Measurements from ENCODE around the gene SERPINE2. TPM values are rescaled to one million over a fixed set of nuclear protein-coding genes. Genes with fewer than 3 reads are reported as not detected.
A peak's percentile ranks its signal among the peaks of the same experiment; 100 is the strongest.

The SERPINE2 gene
- total and polyA plus RNA-seq, 9 donors = 42.5 to 264 (median 101) TPM

GRCh38 chr2:224040753-224041152, 1.7 kb upstream of the SERPINE2 start:
- TF ChIP-seq POLR2A (IDR thresholded peaks at IDR 0.05) (no peak), EP300 (IDR thresholded peaks at IDR 0.05) (no peak)
- H3K9me3 ChIP-seq = no peaks in the 10 kb centered on the region
- 84 to 86% (median 86%) methylated on average over 3 of the region's 3 CpGs for WGBS, 3 donors
- H3K4me3 ChIP-seq = no peak overlapping the region
- H3K36me3 ChIP-seq = no peaks in the 10 kb centered on the region
- peaks cover 18% of the 10 kb centered on the region for H3K4me1 ChIP-seq (ENCODE audit: insufficient read depth)
- H3K27me3 ChIP-seq = no peaks in the 10 kb centered on the region
- no peak overlapping the region for H3K27ac ChIP-seq
- intact Hi-C loops (cut with DNase I) = no loop called here
- no peak for DNase-seq

GRCh38 chr2:224039770-224040440, 819 bp upstream of the SERPINE2 start:
- DNase-seq = no peak
- WGBS, 3 donors = 18 to 24% (median 21%) methylated on average over 21 of the region's 21 CpGs
- no peaks in the 10 kb centered on the region for H3K27me3 ChIP-seq
- peak overlapping the region; percentile 71 to 86 for H3K27ac ChIP-seq
- no peaks in the 10 kb centered on the region for H3K9me3 ChIP-seq
- H3K4me1 ChIP-seq (ENCODE audit: insufficient read depth) = peaks cover 20% of the 10 kb centered on the region
- TF ChIP-seq EP300 (IDR thresholded peaks at IDR 0.05) (no peak), POLR2A (IDR thresholded peaks at IDR 0.05) (no peak)
- TF ChIP-seq, protein P1, sequence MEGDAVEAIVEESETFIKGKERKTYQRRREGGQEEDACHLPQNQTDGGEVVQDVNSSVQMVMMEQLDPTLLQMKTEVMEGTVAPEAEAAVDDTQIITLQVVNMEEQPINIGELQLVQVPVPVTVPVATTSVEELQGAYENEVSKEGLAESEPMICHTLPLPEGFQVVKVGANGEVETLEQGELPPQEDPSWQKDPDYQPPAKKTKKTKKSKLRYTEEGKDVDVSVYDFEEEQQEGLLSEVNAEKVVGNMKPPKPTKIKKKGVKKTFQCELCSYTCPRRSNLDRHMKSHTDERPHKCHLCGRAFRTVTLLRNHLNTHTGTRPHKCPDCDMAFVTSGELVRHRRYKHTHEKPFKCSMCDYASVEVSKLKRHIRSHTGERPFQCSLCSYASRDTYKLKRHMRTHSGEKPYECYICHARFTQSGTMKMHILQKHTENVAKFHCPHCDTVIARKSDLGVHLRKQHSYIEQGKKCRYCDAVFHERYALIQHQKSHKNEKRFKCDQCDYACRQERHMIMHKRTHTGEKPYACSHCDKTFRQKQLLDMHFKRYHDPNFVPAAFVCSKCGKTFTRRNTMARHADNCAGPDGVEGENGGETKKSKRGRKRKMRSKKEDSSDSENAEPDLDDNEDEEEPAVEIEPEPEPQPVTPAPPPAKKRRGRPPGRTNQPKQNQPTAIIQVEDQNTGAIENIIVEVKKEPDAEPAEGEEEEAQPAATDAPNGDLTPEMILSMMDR (IDR thresholded peaks at IDR 0.05) = no peak
- H3K36me3 ChIP-seq = no peaks in the 10 kb centered on the region
- H3K4me3 ChIP-seq = peak overlapping the region; percentile 46
- intact Hi-C loops (cut with DNase I) = loop anchor here in 1 of 4 donors (5.0 to 10.0 kb wide), 2 partner anchors 48 to 245 kb away; no protein-coding TSS in a partner anchor

GRCh38 chr2:224038830-224039079, 331 bp downstream of the SERPINE2 start:
- H3K36me3 ChIP-seq = no peaks in the 10 kb centered on the region
- no peaks in the 10 kb centered on the region for H3K27me3 ChIP-seq

DNA sequence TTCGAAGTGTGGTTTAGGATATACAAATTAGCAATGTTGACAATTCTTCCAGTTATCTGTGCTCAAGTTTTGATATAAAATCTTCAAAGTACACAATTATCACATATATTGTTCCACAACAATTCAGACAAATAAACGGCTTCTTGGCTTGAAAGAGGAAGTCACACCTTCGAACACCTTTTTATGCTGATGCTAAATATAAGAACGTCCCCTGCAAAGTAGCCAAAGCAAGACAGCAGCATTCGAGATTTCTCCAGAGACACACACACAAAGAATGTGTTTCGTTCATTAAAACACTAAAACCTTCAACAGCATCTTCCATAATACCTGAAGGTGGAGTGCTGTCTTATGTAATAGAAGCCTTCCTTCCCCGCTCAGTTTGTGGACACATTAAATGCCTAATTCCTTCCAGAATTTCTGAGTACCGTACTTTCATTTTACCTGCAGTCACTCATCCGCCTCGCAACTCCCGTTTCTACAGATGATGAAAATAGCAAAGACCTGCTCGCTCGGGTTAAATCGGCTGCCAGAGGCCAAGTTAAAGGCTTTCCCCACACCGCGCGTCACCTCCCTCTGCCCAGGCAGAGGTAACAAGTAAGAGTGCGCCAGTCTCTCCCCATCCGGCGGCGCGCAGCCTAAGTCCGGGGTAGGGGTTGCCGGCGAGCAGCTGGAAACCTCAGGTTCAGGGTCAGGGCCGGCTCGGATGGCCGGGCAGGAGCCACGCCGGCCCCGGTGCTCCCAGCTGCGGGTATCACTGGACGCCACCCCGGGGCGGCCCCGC, 847 bp downstream of the SERPINE2 start:
- 1 to 2% (median 1%) methylated on average over 28 to 36 of the region's 36 CpGs for WGBS, 3 donors
- DNase-seq = peak; percentile 32 to 71 (median 57)
- Histone ChIP-seq H3K4me1 (ENCODE audit: insufficient read depth) (peaks cover 27% of the 10 kb centered on the region), H3K27me3 (no peaks in the 10 kb centered on the region), H3K27ac (peak overlapping the region; percentile 71 to 86), H3K4me3 (peak overlapping the region; percentile 46), H3K36me3 (no peaks in the 10 kb centered on the region), H3K9me3 (no peaks in the 10 kb centered on the region)
- TF ChIP-seq EP300 (IDR thresholded peaks at IDR 0.05) (no peak), POLR2A (IDR thresholded peaks at IDR 0.05) (no peak)
- TF ChIP-seq, protein P1 (IDR thresholded peaks at IDR 0.05) = no peak
- intact Hi-C loops (cut with DNase I) = loop anchor here in 1 of 4 donors (5.0 to 10.0 kb wide), 2 partner anchors 46 to 247 kb away; no protein-coding TSS in a partner anchor

More at GRCh38 chr2:224038830-224039079, 331 bp downstream of the SERPINE2 start:
- Histone ChIP-seq H3K27ac (peak overlapping the region; percentile 71 to 86), H3K9me3 (no peaks in the 10 kb centered on the region), H3K4me1 (ENCODE audit: insufficient read depth) (peaks cover 27% of the 10 kb centered on the region), H3K4me3 (peak overlapping the region; percentile 46)
- intact Hi-C loops (cut with DNase I) = loop anchor here in 1 of 4 donors (5.0 to 10.0 kb wide), 2 partner anchors 46 to 246 kb away; no protein-coding TSS in a partner anchor
- 1 to 4% (median 1%) methylated on average over 5 to 35 of the region's 35 CpGs for WGBS, 3 donors
- peak in 1 of 5 donors; percentile 32 for DNase-seq
- TF ChIP-seq POLR2A (IDR thresholded peaks at IDR 0.05) (no peak), EP300 (IDR thresholded peaks at IDR 0.05) (no peak)
- TF ChIP-seq, protein P1 (IDR thresholded peaks at IDR 0.05) = no peak

All from ovary (tissue), 9 donors.